ENCODE measurements around the gene ACER3.
"Not testable (repeated sequence)": the region's sequence is repeated elsewhere in the genome, so short reads cannot be mapped to it uniquely, and the experiment has no call there.

Gene ACER3

DNA sequence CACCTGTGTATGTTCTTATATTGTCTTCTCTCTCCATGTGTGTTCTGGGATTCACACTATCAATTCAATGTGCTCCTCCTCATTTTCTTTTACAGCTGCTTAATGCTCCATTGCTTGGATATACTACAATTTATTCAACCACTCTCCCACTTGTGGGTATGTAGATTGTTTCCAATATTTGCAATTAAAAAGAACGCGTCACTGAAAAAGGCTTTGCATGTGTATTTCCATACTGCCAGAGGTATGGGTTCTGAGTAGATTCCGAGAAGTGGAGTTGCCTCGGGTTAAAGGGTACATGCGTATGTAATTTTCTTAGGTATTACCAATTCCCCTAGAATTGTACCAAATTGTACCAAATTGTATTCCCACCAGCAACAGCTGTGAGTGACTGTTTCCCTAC is 199.1 kb downstream of the ACER3 start:
- DNase-seq (ENCODE audit: low spot score) = no peak

DNA sequence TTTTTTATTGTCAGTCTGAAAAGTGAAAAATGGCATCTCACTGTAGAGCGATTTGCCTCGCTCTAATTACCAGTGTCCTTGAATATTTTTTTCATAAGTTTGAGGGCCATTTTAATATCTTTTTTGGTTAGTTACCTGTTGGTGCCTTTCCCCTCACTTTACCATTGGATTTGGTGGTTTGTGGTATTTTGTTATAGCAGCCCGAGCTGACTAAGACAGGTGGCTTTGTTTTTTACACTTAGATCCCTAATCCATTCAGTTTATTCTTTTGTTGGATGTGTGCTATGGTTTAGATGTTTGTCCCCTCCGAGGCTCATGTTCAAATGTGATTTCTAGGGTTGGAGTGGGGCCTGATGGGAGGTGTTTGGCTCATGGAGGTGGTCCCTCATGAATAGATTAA is 199.5 kb downstream of the ACER3 start:
- DNase-seq (ENCODE audit: low spot score) = no peak

- not testable (repeated sequence) for DNase-seq (ENCODE audit: low spot score)
Observed at GRCh38 chr11:77061258-77061657, 200.5 kb downstream of the ACER3 start.

- DNase-seq (ENCODE audit: low spot score) = no peak
Observed at GRCh38 chr11:77062924-77063323, 202.2 kb downstream of the ACER3 start.

DNA sequence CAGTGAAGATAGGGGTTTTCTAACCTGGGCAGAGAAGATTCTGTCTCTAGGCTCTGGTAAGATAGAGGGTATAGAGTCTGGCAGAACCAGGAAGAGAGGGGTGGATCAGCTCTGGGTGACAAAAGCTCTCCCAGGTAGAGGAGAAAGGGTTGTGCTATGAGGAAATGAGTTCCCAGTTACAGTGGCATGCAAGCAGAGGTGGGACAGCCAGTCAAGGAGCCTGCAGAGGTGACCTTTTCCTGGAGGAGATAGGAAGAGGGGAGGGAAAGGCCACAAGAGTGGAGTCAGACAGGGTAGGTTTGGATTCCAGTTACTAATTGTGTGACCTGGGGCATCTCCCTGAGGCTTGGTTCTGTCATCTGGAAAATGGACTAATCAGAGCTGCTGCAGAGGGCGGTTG is 202.7 kb downstream of the ACER3 start:
- no peak for DNase-seq (ENCODE audit: low spot score)

GRCh38 chr11:77063861-77064260 is 203.1 kb downstream of the ACER3 start:
- DNase-seq (ENCODE audit: low spot score) = no peak

DNA sequence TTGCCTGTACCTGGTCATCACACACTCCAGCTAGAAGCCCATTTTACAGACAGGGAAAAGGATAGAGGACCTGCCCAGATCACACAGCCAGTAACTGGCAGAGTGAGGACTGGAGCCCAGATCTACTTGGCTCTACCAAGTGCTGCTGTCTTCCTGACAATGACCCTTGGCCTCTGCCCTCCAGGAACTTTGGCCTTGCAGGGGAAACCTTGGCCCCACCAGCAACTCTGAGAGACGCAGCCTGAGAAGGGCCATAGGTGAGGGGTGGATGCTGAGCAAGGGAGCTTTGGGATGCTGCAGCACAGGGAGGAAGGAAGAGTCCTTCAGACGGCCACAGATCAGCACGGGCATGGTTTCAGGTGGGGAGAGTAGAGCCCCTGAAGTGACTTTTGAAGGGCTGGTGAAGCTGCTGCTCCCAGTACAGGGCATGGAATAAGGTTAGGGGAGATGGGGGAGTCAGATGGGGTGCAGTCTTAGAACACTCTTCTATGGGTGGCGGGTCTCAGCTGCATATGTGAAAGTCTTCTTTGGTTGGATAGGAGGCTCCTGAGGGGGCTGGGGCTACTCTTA is 204.0 kb downstream of the ACER3 start:
- DNase-seq (ENCODE audit: low spot score) = no peak

GRCh38 chr11:77065878-77066228 is 205.1 kb downstream of the ACER3 start:
- peak; percentile 56 for DNase-seq (ENCODE audit: low spot score)

- DNase-seq (ENCODE audit: low spot score) = peak; percentile 100
Observed at GRCh38 chr11:77066229-77067042, 205.7 kb downstream of the ACER3 start, which contains the start of gene CAPN5. Gene CAPN5, plus strand, starts transcription at chr11:77066971. Its CDS starts 17,916 bp downstream, at chr11:77084887.

DNA sequence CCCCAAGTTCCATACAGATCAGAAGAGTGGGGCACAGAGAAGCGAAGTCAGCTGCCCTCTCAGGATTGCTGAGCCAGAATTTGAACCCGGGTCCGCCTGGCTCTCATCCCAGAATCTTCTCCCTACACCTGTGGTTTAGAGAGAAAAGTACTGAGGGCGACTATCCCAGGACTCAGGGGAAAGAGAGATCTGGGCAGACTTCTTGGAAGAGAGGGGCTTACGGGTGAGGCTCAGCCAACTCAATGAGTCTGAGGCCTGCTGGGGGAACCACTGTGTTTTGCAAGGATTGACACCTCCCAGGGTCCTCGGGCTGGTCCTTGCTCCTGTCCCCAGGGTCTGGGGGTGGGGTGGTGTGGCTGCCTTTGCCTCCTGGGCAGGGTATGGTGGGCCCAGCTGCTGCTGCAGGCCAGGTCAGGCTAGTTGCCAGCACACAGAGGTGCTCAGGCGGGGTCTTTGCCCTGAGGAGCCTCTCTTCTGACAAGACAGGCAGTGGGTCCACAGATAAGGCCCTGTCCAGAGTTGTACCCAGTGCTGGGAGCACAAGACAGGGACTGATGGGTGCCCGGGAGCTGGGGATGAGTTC is 207.2 kb downstream of the ACER3 start:
- DNase-seq (ENCODE audit: low spot score) = no peak

GRCh38 chr11:77068457-77069335 is 208.0 kb downstream of the ACER3 start:
- no peak for DNase-seq (ENCODE audit: low spot score)

GRCh38 chr11:77069336-77069968 is 208.7 kb downstream of the ACER3 start:
- DNase-seq (ENCODE audit: low spot score) = no peak

DNA sequence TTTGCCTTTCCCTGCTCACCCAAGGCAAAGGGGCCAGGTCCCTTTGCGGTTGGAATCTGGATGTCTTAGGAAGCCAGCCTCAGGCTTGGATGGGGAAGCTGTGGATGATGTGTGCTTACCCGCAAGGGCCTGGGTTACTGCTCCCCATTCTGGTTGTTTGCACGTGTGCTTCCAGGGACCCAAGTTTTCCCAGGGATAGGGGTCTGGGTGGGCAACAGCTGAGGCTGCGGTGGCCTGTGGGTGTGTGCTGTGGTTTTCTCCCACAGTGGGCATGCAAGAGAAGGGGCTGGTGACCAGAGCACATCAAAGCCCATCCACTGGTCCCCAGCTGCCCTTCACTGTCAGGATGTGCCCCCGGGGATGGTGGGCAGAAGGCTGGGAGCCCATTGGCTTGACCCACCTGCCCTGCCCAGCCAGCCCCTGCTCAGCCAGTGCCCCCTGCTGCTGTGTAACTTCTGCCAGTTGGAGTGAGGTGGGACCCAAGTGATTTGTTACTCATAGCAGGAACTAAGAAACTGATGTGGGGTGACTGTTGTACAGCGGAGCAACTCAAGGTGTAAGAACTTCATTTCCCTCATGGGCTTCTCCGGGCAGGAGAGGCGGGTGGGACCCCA is 209.4 kb downstream of the ACER3 start:
- no peak for DNase-seq (ENCODE audit: low spot score)

- DNase-seq (ENCODE audit: low spot score) = no peak
Observed at GRCh38 chr11:77071077-77071476, 210.4 kb downstream of the ACER3 start.

GRCh38 chr11:77071671-77072605 is 211.2 kb downstream of the ACER3 start:
- no peak for DNase-seq (ENCODE audit: low spot score)

- DNase-seq (ENCODE audit: low spot score) = no peak
Observed at GRCh38 chr11:77072851-77073327, 212.2 kb downstream of the ACER3 start.

DNA sequence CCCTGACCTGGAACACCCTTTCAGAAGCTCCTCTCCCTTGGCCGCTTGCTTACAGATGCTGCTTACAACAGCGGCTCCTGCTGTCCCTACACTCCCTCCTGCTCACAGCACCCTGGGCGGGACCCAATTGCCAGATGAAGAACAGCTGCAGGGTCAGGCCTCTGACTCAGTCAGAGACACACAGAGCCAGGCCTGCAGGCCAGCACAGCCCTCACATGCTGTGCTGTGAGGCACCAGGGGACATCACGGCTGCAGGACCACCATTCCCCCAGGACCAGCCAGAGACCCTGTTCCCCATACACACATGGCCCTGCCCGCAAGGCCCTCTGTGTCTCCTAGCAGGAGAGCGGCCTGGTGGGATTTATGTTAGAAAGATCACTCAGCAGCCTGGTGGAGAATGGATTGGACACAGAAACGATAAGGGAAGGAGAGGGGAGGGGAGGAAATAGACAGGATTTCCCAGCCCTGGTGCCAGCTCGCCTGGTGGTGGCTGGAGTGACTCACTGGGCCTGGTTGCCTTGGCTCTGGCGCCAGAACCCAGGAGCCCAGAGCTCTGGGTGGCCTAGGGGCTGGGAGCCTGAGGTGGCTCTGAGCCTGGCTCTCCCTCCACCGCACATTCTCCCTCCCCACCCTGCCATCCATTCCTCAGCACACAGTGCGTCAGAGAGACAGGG is 212.7 kb downstream of the ACER3 start:
- DNase-seq (ENCODE audit: low spot score) = peak; percentile 95

GRCh38 chr11:77074205-77074604 is 213.5 kb downstream of the ACER3 start:
- DNase-seq (ENCODE audit: low spot score) = no peak

DNA sequence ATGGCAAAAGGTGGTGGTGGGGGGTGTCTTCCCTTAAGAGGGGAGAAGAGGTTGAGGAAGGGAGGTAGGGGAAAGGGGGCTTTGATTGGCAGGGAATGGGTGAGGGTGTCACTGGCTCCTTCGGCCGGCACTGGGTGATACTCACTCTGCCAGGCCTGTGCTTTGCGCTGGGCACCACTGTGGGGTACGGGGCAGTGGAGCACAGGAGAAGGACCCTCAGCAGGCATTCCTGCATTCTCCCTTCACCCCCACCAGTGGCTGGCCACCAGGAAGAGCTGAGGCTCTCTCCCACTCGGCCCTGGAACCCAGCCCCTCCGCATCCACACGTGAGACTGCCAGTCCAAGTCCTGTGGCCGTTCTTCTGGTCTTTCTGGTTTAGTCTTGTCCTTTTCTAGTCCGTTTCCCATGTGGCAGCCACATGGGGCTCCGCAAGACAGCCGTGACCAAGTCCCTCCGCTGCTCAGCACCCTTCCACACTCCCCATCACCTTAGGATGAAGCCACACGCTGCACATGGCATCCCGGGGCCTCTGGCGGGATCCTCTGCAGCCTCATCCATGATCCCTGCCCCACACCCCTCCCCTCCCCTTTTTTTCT is 214.0 kb downstream of the ACER3 start:
- DNase-seq (ENCODE audit: low spot score) = no peak

All from GM03348 (cell line).